HG02798 (cell line): ENCODE results near the gene OR10A6.
A peak's percentile ranks its signal among the peaks of the same experiment; 100 is the strongest.

Experiments
- ATAC-seq: cut with Tn5 transposase; IDR thresholded peaks from one replicate; pipeline ENCODE4 v1.9.1; 2021; ENCODE audit warnings: mild to moderate bottlenecking; ENCODE audit not compliant: unreplicated experiment, poor library complexity

OR10A6 gene

DNA sequence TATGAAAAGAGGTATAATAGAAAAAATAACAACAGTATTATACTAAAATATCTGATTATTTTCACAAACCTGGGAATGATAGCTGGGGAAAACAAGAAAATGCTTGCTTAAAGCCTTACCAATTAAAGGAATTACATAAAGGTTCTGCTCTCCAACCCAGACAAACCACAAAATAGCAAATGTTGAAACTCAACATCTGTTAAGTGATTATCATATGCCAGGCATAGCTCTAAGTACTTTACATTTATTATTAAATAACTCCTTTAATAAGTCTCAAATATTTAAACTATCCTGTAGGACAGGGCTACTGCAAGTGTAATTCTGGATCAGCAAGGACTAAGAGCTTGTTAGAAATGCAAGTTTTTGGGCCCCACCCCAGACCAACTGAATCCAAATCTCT is 20.1 kb downstream of the OR10A6 start:
- ATAC-seq: no peak

DNA sequence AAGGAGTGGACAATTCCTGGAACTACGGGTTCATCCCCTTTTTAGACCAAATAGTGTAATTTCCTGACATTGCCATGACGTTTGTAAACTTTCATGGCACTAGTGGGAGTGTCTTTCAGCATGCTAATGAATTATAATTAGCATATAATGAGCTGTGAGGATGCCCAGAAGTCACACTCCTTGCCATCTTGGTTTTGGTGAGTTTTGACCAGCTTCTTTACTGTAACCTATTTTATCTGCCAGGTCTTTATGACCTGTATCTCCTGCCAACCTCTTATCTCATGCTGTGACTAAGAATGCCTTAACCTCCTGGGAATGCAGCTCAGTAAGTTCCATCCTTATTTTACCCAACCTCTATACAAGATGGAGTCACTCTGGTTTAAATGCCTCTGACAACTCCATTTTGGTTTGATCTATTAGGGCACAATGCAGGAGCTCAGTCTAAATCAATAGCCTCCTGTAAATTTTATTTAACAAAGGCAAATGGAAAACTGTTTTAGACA is 20.7 kb downstream of the OR10A6 start:
- no peak for ATAC-seq

DNA sequence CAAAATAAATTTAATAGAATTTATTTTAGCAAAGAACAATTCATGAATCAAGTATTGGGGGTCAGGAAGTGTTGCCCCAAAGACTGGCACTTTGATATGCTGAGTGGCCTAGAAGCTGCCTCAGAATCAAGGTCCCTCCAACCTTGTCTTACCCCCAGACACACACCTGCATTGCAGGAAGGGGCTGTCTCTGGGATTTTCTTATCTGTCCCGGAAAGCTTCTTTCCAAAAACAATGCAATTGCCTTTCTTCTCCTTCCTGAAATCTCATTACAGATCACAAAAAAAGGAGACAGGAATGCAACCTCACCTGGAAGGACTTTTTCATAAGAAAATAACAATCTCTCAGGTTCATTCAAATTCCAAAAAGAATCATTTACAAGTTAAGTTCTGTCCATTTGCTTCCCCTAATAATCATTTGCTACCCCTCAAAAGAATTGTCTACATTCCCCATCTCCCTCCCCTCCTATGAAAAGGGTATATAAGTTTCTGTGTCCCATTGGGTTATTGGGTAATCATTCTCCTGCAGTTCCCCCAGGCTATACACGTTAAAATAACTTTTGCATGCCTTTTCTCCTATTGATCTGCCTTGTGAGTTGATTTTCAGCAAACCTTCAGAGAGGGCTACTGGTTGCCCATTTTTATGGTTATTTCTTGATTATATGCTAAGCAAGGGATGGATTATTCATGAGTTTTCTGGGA is 21.3 kb downstream of the OR10A6 start:
- ATAC-seq: no peak

DNA sequence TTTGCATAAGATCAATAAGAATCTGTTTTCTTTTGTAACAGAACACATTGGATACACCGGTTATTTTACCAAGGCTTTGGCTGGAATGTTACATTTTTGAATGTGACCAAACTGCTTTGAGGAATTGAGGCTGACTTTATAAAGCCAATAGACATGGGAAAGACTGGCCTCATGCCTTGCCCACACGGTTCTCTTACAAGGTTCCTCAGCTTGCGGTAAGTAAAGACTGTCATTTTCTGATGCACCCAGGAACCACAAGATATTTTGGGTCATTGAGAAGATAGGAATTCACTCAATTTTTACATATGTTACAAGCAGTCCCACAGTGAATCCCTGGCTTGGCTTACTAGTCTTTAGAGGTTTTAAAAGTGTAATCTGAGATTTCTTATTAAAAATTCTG is 23.9 kb downstream of the OR10A6 start:
- ATAC-seq: no peak

DNA sequence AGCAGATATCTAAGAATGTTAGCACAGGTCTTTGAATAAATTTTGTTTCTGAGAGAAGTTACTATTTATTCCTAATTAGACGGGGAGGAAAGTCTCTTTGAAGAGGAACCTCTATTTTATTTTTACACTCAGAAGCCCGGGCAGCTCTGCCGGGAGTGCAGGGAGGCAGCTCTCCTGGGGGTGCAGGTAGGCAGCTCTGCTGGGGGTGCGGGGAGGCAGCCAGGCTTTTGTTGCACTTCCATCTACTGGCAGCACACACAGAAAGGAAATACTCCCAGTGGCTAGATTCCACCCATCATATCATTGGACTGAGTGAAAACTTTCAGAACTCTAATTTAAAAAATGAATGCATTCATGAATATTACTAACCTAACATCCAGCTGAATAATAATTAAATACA is 24.6 kb downstream of the OR10A6 start:
- ATAC-seq: no peak

DNA sequence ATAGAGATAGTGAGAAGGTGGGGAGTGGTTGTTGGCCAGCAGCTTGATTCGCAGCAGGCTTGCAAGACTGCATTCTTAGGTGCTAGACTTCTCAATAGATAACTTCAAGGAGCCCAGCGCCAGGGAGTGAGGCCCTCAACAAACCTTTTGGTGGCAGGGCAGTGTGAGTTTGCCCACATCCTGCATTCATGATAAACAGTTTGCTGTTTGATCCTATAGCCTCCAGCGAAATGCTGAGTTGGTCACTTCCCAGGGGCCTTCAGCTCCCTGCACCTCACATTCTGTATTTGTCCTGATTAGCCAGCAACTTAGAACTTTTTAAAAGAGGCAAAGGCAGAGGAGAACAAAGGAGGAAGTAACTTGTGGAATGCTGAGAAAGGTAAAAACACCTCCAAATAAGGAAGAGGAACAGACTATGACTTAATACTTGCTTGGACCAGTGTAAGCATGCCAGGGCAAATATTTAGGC is 25.1 kb downstream of the OR10A6 start:
- ATAC-seq: no peak

DNA sequence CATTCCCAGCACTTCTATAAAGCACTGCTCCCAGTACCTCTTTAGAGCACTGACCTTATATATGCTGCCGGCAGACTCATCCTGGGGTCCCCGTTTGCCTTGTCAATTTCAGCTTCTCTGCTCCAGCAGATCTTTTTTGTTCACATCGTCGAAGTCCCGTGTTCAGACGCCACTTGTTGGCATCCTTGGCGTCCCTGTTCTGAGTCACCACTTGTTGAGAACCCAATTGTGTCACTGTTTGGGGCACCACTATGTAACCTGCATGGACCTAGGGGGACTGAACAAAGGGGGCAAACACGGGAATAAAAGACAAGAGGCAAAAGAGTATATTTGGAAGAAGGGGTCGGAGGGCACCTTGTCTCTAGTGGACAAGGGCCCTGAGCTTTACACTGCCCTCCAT is 25.5 kb downstream of the OR10A6 start:
- no peak for ATAC-seq

DNA sequence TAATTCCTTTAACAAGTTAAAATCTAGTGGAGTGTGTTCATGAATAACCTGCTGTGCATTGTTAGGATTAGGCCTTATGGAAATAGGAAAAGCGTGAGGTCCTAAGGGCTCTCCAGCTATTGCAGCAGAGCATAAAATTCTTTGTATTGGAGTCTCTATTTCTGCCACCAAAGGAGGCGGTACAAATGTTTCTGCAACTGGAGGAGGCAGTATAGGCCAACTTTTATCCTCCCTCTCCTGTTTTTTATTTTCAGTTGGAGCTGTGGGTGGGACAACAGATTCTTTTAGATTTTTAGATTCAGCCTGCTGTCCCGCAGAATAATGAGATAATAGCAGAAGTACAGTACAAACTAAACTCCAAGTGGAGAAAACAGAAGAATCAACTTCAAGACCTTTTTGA is 26.2 kb downstream of the OR10A6 start:
- ATAC-seq: no peak

DNA sequence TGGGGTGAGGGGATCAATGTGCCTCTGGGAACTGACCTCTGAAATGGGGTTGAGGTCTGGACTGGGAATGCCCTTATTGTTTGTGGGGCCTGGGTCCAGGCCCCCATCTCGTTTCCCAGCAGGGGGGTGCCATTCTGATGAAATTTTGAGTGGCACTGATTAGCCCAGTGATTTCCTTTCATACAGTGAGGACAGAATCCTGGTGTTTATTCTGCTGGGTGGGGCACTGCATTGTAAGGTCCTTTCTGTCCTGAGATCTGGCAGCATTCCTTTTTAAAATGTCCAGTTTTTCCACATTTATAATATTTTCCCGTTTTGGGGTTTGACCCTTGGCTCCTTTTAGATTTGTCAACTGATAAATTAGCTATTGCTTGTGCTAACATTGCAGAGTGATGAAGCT is 27.1 kb downstream of the OR10A6 start:
- ATAC-seq: no peak

DNA sequence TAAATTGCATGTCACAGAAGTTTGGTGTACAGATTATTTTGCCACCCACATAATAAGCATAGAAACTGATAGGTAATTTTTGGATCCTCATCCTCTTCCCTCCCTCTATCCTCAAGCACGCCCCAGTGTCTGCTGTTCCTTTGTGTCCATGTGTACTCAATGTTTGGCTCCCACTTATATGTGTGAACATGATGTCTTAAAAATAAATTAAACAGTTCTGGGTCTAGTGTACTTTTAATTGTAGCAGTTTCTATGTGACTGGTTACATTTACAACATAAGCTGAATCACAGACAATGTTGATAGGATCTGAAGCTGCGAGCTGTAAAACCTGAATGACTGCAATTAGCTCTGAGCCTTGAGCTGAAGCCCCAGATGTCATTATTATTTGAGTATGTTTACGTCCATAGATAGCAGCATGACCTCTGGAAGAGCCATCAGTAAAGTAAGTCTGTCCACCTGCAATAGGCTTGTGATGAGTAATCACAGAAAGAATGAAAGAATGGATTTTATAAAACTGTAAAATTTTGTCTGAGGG is 29.7 kb downstream of the OR10A6 start:
- ATAC-seq: no peak

DNA sequence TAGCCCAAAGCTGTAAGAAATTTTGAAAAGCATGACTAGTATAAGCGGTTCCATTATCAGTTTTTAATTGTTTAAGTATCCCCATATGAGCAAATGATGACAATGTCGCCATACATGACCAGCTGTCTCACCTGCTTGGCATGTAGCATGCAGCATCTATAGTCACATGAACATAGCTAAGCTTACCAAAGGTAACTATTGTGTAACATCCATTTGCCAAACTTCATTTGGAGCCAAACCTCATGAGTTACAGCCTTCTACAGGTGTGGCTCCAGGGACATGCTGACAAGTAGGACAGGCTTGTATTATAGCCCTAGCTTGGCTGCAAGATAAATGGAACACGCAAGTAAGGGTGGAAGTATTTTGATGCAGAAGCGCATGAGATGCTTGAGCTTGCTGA is 30.4 kb downstream of the OR10A6 start:
- no peak for ATAC-seq

DNA sequence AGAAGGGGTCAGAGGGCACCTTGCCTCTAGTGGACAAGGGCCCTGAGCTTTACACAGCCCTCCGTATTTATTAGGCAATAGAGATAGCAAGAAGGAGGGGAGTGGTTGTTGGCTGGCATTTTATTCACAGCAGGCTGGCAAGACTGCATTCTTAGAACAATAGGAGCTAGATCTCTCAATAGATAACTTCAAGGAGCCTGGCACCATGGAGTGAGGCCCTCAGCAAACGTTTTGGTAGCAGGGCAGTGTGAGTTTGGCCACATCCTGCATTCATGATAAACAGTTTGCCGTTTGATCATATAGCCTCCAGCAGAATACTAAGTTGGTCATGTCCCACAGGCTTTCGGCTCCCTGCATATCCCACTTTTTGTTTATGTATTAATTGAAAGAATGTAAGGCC is 31.6 kb downstream of the OR10A6 start:
- ATAC-seq: no peak

DNA sequence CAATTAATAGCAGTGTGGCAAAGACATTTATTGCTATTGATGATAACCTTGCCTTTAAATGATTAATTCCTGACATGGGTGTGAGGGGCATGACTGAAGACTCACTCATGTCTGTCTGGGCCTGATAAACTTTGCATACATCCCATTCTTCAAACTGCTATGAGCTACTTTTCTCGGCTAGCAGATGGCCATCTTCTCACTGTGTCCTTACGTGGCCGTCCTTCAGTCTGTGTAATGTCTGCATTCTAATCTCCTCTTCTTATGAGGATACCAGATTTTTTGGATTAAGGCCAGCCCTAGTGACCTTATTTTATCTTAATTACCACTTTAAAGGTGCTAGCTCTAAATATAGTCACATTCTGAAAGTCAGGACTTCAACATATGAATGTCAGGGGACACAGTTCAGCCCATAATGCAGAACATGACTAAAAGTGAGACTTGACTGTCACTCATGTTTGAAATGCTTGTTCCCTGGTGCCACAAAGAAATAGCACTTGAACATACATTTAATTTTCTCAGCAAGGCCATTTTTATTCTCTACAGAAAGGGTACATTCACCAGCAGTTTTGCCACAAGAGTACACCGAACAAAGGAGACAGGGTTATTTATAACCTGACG is 32.3 kb downstream of the OR10A6 start:
- no peak for ATAC-seq

DNA sequence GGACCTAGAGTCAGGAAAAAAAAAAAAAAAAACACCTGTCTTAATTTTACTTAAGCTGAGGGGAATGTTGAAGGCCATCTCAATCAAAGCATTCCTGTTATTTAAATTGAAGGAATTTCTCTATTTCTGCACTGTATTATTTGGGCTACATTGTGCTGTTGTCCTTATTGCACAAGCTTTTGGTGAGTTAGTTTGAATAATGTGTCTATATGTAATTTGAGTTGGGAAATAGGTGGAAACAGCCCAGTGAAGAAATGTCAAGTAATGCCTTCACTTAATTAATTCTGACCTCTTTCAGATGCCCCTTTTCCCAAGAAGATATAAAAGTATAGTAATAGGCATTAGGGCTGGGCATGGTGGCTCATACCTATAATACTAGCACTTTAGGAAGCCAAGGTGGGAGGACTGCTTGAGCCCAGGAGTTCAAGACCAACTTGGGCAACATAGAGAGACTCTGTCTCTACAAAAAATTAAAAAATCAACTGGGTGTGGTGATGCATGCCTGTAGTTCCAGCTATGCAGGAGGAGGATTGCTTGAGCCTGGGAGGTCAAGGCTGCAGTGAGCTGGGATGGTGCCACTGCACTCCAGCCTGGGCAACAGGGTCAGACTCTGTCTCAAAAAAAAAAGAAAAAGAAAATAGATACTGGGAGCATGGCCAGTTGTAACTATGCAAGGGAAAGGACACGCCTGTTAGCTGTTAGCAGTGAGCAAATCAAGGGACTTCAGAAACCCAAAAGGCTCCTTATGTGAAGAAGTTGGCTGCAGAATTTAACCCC is 34.9 kb downstream of the OR10A6 start:
- ATAC-seq: no peak

DNA sequence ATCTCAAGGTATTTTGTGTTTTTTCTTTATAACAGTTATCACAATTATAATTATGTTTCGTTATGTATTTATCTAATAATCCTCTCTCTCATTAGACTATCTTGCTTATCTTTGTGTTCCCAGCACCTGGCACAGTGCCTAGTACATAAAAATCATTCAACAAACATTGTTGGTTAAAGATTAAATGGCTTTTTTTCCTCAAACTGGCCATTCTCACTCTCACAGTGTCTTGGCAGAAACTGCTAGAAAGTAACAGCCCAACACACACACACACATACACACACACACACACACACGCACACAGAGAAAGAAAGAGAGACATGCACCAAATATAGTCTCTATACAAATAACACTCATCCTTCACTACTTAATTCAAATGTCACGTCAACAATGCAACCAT is 36.8 kb downstream of the OR10A6 start:
- ATAC-seq: no peak

DNA sequence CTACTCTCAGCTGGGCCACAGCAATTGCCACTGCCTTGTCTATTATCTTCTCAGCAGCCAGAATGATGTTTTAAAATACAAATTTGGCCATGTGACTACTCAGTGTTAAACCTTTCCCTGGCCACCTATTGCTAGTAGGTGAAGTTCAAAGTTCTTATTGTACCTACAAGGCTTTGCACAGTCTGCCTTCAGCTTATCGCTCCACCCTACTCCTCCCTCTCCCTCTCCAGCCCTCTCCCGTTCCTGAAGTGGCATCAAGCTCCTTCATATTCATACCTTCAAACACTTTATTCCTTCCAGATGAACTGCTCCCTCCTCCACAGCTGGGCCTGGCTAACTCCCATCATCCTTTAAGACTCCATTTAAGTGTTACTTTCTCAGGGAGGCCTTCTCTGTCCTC is 37.3 kb downstream of the OR10A6 start:
- ATAC-seq: no peak

DNA sequence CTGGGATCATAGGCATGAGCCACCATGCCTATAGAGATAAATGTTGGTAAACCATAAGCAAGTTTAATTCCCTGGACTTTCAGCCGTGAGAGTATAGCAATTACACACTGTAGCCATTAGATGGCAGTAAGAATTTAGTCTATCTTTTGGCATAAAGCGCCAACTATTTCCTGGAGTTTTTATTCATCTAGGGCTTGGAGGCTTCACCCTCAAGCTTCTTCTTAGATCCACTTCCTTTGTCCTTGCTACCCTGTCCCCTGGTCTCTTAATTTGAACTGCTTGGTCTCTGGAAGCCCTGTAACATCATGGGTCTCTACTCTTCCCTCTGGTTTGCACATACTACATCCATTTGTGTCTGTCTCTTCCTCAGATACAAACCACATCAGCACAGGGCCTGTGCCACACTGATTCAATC is 38.2 kb downstream of the OR10A6 start:
- peak; percentile 71 for ATAC-seq

DNA sequence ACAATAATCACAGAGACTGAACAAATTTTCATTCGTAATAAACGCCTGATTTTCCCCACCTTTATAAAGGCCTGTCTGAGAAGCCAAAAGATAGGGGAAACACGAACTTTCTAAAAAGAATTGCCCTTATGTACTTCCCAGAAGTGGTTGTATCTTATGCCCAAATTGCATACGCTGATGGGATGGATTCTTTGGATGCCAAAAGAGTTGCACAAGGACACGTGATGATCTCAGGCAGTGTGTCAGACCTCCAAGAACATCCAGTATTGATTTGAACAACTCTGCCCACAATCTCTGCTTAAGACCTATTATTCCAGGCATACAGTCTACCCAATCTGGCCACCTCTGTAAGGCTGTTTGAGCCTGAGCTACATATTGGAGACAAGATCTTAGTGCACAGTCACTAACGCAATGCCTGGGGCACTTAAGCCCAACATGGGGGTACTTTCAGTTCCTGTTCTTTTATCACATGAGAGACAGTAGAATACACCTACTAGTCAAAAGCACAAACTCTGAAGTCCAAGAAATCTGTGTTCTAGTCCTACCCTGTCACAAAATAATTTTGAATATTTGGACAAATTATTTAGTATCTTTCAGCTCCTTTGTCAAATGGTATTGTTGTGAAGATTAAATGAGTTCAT is 38.9 kb downstream of the OR10A6 start:
- peak; percentile 63 for ATAC-seq

DNA sequence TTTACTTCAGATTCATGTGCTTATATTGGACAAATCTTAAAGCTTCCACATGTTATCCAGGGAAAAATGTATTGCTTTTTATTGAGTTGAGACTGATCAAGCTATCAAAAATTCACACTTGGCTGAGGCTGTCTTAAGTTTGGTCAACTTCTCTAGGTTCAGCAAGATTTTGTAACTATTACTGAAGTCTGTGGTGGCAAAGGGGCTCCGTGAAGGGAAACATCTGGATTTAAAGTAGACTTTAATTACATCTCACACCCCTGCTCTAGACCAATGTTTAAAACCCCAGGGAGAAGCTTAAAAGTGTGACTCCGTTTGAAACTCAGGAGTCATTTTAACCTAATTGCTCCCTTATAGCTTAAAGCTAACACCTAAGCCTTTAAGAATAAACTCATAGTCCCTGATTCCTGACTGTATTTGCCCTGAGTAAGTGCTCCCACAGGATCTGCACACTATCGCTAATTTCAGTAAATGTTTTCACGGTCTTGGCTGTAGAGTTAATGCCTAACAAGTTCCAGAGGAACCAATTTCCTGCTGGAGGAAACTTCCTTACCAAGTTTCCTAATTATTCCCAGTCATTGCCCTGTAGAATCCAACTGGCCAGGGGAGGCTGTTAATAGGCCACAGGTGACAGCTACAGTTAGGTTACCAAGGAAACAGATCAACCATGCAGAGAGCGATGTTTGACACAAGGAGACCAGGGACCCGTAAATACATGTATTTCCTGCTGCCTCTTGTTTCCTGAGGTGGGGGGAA is 40.5 kb downstream of the OR10A6 start:
- no peak for ATAC-seq

DNA sequence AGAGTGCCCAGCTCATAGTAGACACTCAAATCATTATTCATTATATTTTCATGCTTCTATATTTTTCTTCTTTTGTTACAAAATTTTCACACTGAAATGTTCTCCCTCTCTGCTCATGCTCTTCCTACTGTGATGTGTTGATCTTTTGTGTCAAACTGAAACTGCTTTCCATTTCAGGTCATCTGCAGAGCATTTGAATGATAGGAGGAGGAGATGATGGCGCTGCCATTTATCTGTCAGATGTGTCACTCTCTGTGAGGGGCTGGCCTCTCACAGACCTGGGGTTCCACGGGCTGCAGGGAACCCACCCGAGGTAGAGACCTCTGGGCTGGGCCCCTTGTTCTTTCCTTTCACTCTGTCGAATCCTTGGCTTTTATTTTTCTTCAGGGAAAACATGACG is 41.1 kb downstream of the OR10A6 start:
- ATAC-seq: peak; percentile 55
